OCI-LY7 (cell line): ENCODE data around the gene MAP4K2.

Source experiments
- EZH2phosphoT487 ChIP-seq: fragments of 200-600 bp; sonication (generic); IDR thresholded peaks from 2 replicates; pipeline ENCODE4 v1.6.1; 2018; ENCODE audit warnings: low read depth, borderline replicate concordance, mild to moderate bottlenecking, mixed run types, antibody characterized with exemption, low read length, moderate library complexity, mixed read lengths
- TF ChIP-seq, protein P1 (sequence below): fragments of 200-600 bp; sonication (generic); conservative IDR thresholded peaks from 2 replicates; pipeline ENCODE4 v1.5.1; 2014; ENCODE audit warnings: mild to moderate bottlenecking, antibody characterized with exemption, low read length, moderate library complexity, mixed read lengths

DNA sequence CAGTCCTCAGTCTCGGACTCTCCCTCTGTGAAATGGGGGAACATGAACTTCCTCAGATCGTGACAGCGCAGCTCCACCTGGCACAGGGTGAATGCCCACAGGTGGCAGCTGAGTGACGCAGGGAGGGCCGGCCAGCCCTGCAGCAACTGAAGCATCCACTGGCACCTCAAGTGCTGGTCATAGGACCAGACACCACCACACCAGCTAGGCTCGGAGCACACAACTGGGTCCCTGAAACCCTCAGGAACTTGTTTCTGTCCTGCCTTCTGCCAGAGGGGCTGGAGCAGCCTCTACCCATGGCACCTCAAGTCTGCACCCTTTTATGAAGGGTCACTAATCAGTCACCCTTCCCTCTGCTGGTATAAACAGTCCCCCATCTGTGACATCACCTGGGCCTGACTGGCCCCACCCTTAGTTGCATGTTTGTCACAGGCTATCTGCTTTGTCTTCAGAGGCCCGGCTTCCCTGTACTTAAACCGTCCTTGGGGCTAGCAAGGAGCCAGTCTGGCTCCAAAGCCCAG, 48.9 kb upstream of the MAP4K2 start:
- TF ChIP-seq, protein P1, sequence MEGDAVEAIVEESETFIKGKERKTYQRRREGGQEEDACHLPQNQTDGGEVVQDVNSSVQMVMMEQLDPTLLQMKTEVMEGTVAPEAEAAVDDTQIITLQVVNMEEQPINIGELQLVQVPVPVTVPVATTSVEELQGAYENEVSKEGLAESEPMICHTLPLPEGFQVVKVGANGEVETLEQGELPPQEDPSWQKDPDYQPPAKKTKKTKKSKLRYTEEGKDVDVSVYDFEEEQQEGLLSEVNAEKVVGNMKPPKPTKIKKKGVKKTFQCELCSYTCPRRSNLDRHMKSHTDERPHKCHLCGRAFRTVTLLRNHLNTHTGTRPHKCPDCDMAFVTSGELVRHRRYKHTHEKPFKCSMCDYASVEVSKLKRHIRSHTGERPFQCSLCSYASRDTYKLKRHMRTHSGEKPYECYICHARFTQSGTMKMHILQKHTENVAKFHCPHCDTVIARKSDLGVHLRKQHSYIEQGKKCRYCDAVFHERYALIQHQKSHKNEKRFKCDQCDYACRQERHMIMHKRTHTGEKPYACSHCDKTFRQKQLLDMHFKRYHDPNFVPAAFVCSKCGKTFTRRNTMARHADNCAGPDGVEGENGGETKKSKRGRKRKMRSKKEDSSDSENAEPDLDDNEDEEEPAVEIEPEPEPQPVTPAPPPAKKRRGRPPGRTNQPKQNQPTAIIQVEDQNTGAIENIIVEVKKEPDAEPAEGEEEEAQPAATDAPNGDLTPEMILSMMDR = no peak
- TF ChIP-seq EZH2phosphoT487 = no peak
